SK-N-SH treated with all-trans-retinoic acid at 6 μM for 48 hours (cell line): Measurements from ENCODE around the gene ZSCAN18.

Experiments used
- ARNTL ChIP-seq: fragments of 450-650 bp; formaldehyde crosslinking; IDR thresholded peaks from 2 replicates; pipeline ENCODE4 v1.5.0; 2020; ENCODE audit warnings: low read depth, mild to moderate bottlenecking, moderate library complexity, borderline replicate concordance
- ESRRG ChIP-seq: fragments of 250-450 bp; sonication (Bioruptor Pico); IDR thresholded peaks from 2 replicates; pipeline ENCODE4 v1.6.1; 2021; ENCODE audit warnings: mild to moderate bottlenecking
- ISL1 ChIP-seq: fragments of 250-450 bp; sonication (Bioruptor Pico); IDR thresholded peaks from 2 replicates; pipeline ENCODE4 v2.1.2; 2022; ENCODE audit warnings: mild to moderate bottlenecking, moderate library complexity
- PATZ1 ChIP-seq: fragments of 250-450 bp; sonication (Bioruptor Pico); IDR thresholded peaks from 2 replicates; pipeline ENCODE4 v1.8.0; 2020; ENCODE audit warnings: mild to moderate bottlenecking, moderate library complexity, borderline replicate concordance
- POU6F1 ChIP-seq: fragments of 250-450 bp; sonication (Bioruptor Pico); IDR thresholded peaks from 2 replicates; pipeline ENCODE4 v1.8.0; 2021; ENCODE audit warnings: low read depth, mild to moderate bottlenecking, moderate library complexity, borderline replicate concordance
- ZC3H10 ChIP-seq: fragments of 250-450 bp; sonication (Bioruptor Pico); IDR thresholded peaks from 2 replicates; pipeline ENCODE4 v1.5.1; 2021; ENCODE audit warnings: mild to moderate bottlenecking, moderate library complexity
- ZNF8 ChIP-seq: fragments of 450-650 bp; formaldehyde crosslinking; IDR thresholded peaks from 2 replicates; pipeline ENCODE4 v1.5.0; 2020; ENCODE audit warnings: mild to moderate bottlenecking, moderate library complexity

- TF ChIP-seq ZC3H10 (CRISPR knock-in tag), result no peak
- no peak for TF ChIP-seq ZNF8
- TF ChIP-seq ARNTL (CRISPR knock-in tag), result no peak
- TF ChIP-seq POU6F1 (CRISPR knock-in tag), result no peak
- no peak for TF ChIP-seq ISL1 (CRISPR knock-in tag)
- TF ChIP-seq ESRRG, result no peak
- no peak for TF ChIP-seq PATZ1
Measured at GRCh38 chr19:58035863-58036262, 62.2 kb downstream of the ZSCAN18 start.
